Liver (tissue), 9 donors: ENCODE measurements around the gene FYB1. TPM values are rescaled to one million over a fixed set of nuclear protein-coding genes. Genes with fewer than 3 reads are reported as not detected.

Experiments
- DNase-seq: peaks from one replicate; pipeline ENCODE4 v3.0.0-alpha.2; 2017; ENCODE audit warnings: low spot score
- H3K27ac ChIP-seq, 2 donors: one replicate each; pipeline ENCODE4 v1.7.0; 2013; ENCODE audit warnings: inconsistent platforms in 2 of 2, low read length in 2 of 2, control low read depth in 1 of 2, low read depth in 1 of 2, mild to moderate bottlenecking in 1 of 2
- H3K27me3 ChIP-seq, 4 donors: one replicate each; pipeline versions ENCODE4 v1.6.1 to v1.7.0; 2013; ENCODE audit warnings: low read length in 3 of 4, inconsistent platforms in 1 of 4, mild to moderate bottlenecking in 1 of 4, moderate library complexity in 1 of 4; ENCODE audit not compliant: control insufficient read depth in 4 of 4, insufficient read depth in 4 of 4
- H3K36me3 ChIP-seq, 4 donors: one replicate each; pipeline versions ENCODE4 v1.6.1 to v1.7.0; 2013; ENCODE audit warnings: low read length in 3 of 4, mild to moderate bottlenecking in 3 of 4, low read depth in 1 of 4, moderate library complexity in 1 of 4; ENCODE audit not compliant: control insufficient read depth in 4 of 4, insufficient read depth in 3 of 4
- H3K4me1 ChIP-seq, 4 donors: one replicate each; pipeline versions ENCODE4 v1.6.1 to v1.7.0; 2013; ENCODE audit warnings: low read length in 3 of 4, mild to moderate bottlenecking in 3 of 4, moderate library complexity in 1 of 4; ENCODE audit not compliant: control insufficient read depth in 4 of 4, insufficient read depth in 4 of 4
- H3K4me3 ChIP-seq, 3 donors: one replicate each; pipeline versions ENCODE4 v1.6.1 to v1.7.0; 2013; ENCODE audit warnings: low read length in 3 of 3, control low read depth in 1 of 3, low read depth in 1 of 3, mild to moderate bottlenecking in 1 of 3
- H3K9ac ChIP-seq, 2 donors: one replicate each; pipeline ENCODE4 v1.7.0; 2013; ENCODE audit warnings: low read length in 2 of 2, mild to moderate bottlenecking in 2 of 2, moderate library complexity in 2 of 2, control low read depth in 1 of 2, low read depth in 1 of 2
- H3K9me3 ChIP-seq, 4 donors: one replicate each; pipeline versions ENCODE4 v1.6.1 to v1.7.0; 2013; ENCODE audit warnings: low read length in 3 of 4; ENCODE audit not compliant: control insufficient read depth in 4 of 4
- EGR1 ChIP-seq, 2 donors: IDR thresholded peaks; 2 replicates each; pipeline ENCODE4 v1.6.1; 2016 to 2018; ENCODE audit warnings: antibody characterized with exemption in 2 of 2, low read depth in 2 of 2
- FOXA2 ChIP-seq: IDR thresholded peaks from 2 replicates; pipeline ENCODE4 v1.6.1; 2016; ENCODE audit warnings: antibody characterized with exemption
- GABPA ChIP-seq, 2 donors: IDR thresholded peaks in 1 of 2; conservative IDR thresholded peaks in 1 of 2; 2 replicates each; pipeline ENCODE4 v1.6.1; 2016; ENCODE audit warnings: antibody characterized with exemption in 2 of 2, mild to moderate bottlenecking in 1 of 2, moderate library complexity in 1 of 2
- HNF4A ChIP-seq, 2 donors: conservative IDR thresholded peaks; 2 replicates each; pipeline ENCODE4 v1.6.1; 2016; ENCODE audit warnings: antibody characterized with exemption in 2 of 2, mild to moderate bottlenecking in 2 of 2
- HNF4G ChIP-seq: IDR thresholded peaks from 2 replicates; pipeline ENCODE4 v1.6.1; 2016; ENCODE audit warnings: antibody characterized with exemption
- JUND ChIP-seq, 2 donors: IDR thresholded peaks; 2 replicates each; pipeline ENCODE4 v1.6.1; 2016; ENCODE audit warnings: antibody characterized with exemption in 2 of 2
- RAD21 ChIP-seq, 2 donors: IDR thresholded peaks; 2 replicates each; pipeline ENCODE4 v1.6.1; 2016; ENCODE audit warnings: antibody characterized with exemption in 2 of 2, mild to moderate bottlenecking in 2 of 2
- RXRA ChIP-seq, 2 donors: IDR thresholded peaks; 2 replicates each; pipeline ENCODE4 v1.6.1; 2017 to 2018; ENCODE audit warnings: antibody characterized with exemption in 2 of 2, mild to moderate bottlenecking in 1 of 2
- TAF1 ChIP-seq: conservative IDR thresholded peaks from 2 replicates; pipeline ENCODE4 v1.6.1; 2016; ENCODE audit warnings: antibody characterized with exemption, mild to moderate bottlenecking
- YY1 ChIP-seq: IDR thresholded peaks from 2 replicates; pipeline ENCODE4 v1.6.1; 2016; ENCODE audit warnings: antibody characterized with exemption, mild to moderate bottlenecking
- WGBS: extraction: QIAGEN DNeasy Blood & Tissue Kit; methylation state at CpG from one replicate; pipeline ENCODE4 v1.1.7; 2013; 5-methylcytosine and 5-hydroxymethylcytosine counted together
- polyA plus RNA-seq, 2 donors: library from polyadenylated mRNA; stranded (reverse) in 1 of 2; unstranded in 1 of 2; fragments of 200-250 nt in 1 of 2; fragments of >200 nt in 1 of 2; fragmentation: Nextera tagmentation in 1 of 2; extraction: Ambion mirVana in 1 of 2; gene quantifications; one replicate each; pipeline versions ENCODE4 v1.2.1 to v1.2.3, GENCODE V29; 2013 to 2015
- total RNA-seq, 2 donors: library from RNA; depleted of rRNA; stranded (reverse); fragments of >200 nt; gene quantifications; one replicate each; pipeline ENCODE4 v1.2.3, GENCODE V29; 2014
- TF ChIP-seq, protein P1 (sequence below): IDR thresholded peaks from 2 replicates; pipeline ENCODE4 v1.6.1; 2016; ENCODE audit warnings: antibody characterized with exemption, mild to moderate bottlenecking
- TF ChIP-seq, protein P2 (sequence below): IDR thresholded peaks from 2 replicates; pipeline ENCODE4 v1.6.1; 2016; ENCODE audit warnings: antibody characterized with exemption
- TF ChIP-seq, protein P3 (sequence below): fragments of 150-350 bp; IDR thresholded peaks from 2 replicates; pipeline ENCODE4 v1.5.1; 2017; ENCODE audit warnings: improper control_type of control experiment, low read depth, low read length; ENCODE audit not compliant: missing input control
- donor health status: healthy.
- donor health status: healthy.
- donor health status: healthy.
- donor health status: healthy.
- donor health status: healthy.

FYB1 gene
- total and polyA plus RNA-seq, 4 donors = 2.3 to 14.6 (median 6.9) TPM

DNA sequence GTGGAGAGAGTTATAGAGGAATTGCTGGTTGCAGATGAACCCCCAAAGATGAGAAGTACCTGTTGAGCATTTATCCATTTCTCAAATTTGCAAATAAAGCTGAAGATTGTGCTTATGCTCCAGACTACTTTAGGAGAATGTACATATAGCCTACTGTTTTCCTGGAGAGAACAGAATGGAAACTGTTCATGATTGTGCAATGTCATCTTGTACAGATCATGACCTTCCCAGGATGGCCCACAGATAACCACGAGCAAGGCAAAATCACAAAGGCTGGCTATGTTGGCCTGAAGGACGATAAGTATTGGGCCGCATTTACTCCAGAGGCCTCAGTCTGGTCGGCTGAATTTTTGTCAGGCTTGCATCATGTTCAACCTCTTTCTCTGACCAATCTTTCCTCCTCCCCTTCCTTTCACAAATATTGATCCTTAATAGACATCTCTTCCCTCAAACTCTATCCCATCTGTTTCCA, 116.6 kb downstream of the FYB1 start:
- WGBS = 77% methylated on average over 4 of the region's 4 CpGs
- Histone ChIP-seq H3K36me3 (peaks cover 0 to 2% (median 0%) of the 10 kb centered on the region in 4 donors), H3K27me3 (no peaks in the 10 kb centered on the region)

DNA sequence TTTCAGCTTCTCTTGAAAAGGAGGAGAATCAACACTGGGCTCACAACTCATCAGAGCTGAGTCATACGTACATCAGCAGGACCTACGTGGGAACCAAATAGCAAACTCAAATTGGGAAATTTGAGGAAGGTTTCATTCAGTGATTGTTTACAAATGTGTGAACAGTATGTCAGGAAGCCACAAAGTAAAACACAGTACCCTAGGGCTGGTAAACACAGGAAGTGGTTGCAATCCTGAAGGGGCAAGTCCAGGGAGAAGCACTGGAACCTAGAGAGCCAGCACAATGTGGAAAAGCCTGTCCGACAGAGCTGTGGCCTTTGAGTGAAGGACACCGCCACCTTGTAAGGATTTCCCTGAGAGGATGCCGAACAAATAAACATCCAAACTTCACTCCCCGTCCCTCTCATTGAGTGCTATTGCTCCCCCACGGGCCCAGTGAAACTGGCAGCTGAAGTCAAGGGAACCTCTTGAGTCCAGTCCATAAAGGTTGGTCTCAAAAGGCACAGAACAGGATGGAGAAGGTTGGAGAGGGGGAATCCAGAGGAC, 118.4 kb downstream of the FYB1 start:
- TF ChIP-seq TAF1 = no peak
- TF ChIP-seq, protein P1, sequence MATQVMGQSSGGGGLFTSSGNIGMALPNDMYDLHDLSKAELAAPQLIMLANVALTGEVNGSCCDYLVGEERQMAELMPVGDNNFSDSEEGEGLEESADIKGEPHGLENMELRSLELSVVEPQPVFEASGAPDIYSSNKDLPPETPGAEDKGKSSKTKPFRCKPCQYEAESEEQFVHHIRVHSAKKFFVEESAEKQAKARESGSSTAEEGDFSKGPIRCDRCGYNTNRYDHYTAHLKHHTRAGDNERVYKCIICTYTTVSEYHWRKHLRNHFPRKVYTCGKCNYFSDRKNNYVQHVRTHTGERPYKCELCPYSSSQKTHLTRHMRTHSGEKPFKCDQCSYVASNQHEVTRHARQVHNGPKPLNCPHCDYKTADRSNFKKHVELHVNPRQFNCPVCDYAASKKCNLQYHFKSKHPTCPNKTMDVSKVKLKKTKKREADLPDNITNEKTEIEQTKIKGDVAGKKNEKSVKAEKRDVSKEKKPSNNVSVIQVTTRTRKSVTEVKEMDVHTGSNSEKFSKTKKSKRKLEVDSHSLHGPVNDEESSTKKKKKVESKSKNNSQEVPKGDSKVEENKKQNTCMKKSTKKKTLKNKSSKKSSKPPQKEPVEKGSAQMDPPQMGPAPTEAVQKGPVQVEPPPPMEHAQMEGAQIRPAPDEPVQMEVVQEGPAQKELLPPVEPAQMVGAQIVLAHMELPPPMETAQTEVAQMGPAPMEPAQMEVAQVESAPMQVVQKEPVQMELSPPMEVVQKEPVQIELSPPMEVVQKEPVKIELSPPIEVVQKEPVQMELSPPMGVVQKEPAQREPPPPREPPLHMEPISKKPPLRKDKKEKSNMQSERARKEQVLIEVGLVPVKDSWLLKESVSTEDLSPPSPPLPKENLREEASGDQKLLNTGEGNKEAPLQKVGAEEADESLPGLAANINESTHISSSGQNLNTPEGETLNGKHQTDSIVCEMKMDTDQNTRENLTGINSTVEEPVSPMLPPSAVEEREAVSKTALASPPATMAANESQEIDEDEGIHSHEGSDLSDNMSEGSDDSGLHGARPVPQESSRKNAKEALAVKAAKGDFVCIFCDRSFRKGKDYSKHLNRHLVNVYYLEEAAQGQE = no peak
- no peak for TF ChIP-seq HNF4G
- TF ChIP-seq, protein P2, sequence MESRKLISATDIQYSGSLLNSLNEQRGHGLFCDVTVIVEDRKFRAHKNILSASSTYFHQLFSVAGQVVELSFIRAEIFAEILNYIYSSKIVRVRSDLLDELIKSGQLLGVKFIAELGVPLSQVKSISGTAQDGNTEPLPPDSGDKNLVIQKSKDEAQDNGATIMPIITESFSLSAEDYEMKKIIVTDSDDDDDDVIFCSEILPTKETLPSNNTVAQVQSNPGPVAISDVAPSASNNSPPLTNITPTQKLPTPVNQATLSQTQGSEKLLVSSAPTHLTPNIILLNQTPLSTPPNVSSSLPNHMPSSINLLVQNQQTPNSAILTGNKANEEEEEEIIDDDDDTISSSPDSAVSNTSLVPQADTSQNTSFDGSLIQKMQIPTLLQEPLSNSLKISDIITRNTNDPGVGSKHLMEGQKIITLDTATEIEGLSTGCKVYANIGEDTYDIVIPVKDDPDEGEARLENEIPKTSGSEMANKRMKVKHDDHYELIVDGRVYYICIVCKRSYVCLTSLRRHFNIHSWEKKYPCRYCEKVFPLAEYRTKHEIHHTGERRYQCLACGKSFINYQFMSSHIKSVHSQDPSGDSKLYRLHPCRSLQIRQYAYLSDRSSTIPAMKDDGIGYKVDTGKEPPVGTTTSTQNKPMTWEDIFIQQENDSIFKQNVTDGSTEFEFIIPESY = no peak
- no peaks in the 10 kb centered on the region for H3K9me3 ChIP-seq
- DNase-seq = no peak
- H3K27me3 ChIP-seq = no peaks in the 10 kb centered on the region
- H3K4me1 ChIP-seq = peaks cover 0 to 2% (median 0%) of the 10 kb centered on the region in 4 donors
- WGBS = 87% methylated on average over 7 of the region's 7 CpGs
- peaks cover 0 to 2% (median 0%) of the 10 kb centered on the region in 4 donors for H3K36me3 ChIP-seq
- H3K9ac ChIP-seq = no peak overlapping the region
- no peak overlapping the region for H3K27ac ChIP-seq
- H3K4me3 ChIP-seq = no peak overlapping the region

More for the DNA sequence above, 116.6 kb downstream of the FYB1 start:
- H3K4me1 ChIP-seq = peaks cover 0 to 2% (median 0%) of the 10 kb centered on the region in 4 donors
- no peak overlapping the region for H3K4me3 ChIP-seq
- H3K9ac ChIP-seq = no peak overlapping the region
- no peak overlapping the region for H3K27ac ChIP-seq
- H3K9me3 ChIP-seq = no peaks in the 10 kb centered on the region
- TF ChIP-seq EGR1 (IDR thresholded peaks at IDR 0.05; ENCODE audit: low read depth in 2 of 2) = no peak
- TF ChIP-seq JUND (IDR thresholded peaks at IDR 0.05) = no peak
- no peak for TF ChIP-seq HNF4G
- TF ChIP-seq GABPA (IDR thresholded peaks at IDR 0.05 in 1 of 2, conservative IDR thresholded peaks at IDR 0.05 in 1 of 2) = no peak
- no peak for TF ChIP-seq TAF1
- no peak for TF ChIP-seq RXRA (IDR thresholded peaks at IDR 0.05)
- TF ChIP-seq YY1 = no peak
- TF ChIP-seq, protein P1 = no peak
- TF ChIP-seq FOXA2 = no peak
- no peak for TF ChIP-seq RAD21 (IDR thresholded peaks at IDR 0.05)
- TF ChIP-seq, protein P2 = no peak
- TF ChIP-seq HNF4A (conservative IDR thresholded peaks at IDR 0.05) = no peak
- TF ChIP-seq, protein P3, sequence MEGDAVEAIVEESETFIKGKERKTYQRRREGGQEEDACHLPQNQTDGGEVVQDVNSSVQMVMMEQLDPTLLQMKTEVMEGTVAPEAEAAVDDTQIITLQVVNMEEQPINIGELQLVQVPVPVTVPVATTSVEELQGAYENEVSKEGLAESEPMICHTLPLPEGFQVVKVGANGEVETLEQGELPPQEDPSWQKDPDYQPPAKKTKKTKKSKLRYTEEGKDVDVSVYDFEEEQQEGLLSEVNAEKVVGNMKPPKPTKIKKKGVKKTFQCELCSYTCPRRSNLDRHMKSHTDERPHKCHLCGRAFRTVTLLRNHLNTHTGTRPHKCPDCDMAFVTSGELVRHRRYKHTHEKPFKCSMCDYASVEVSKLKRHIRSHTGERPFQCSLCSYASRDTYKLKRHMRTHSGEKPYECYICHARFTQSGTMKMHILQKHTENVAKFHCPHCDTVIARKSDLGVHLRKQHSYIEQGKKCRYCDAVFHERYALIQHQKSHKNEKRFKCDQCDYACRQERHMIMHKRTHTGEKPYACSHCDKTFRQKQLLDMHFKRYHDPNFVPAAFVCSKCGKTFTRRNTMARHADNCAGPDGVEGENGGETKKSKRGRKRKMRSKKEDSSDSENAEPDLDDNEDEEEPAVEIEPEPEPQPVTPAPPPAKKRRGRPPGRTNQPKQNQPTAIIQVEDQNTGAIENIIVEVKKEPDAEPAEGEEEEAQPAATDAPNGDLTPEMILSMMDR = no peak
- no peak for DNase-seq
